LNCaP clone FGC (cell line): ENCODE data around the gene RFTN1.
"Not testable (repeated sequence)": the region's sequence is repeated elsewhere in the genome, so short reads cannot be mapped to it uniquely, and the experiment has no call there.

Experiments
- DNase-seq: peaks from one replicate; pipeline ENCODE4 v3.0.0-alpha.2; 2011; ENCODE audit warnings: low read depth
- H3K4me3 ChIP-seq: 2 replicates; pipeline ENCODE4 v1.5.1; 2011; ENCODE audit warnings: mild to moderate bottlenecking, low read depth, low read length, control low read depth
- CTCF ChIP-seq: IDR thresholded peaks from 2 replicates; pipeline ENCODE4 v1.5.1; 2012; ENCODE audit warnings: mild to moderate bottlenecking; ENCODE audit not compliant: control insufficient read depth, insufficient read depth; ENCODE audit errors: extremely low read depth

The RFTN1 gene

GRCh38 chr3:16496408-16497222, 16.9 kb downstream of the RFTN1 start:
- no peak for TF ChIP-seq CTCF
- no peak overlapping the region for H3K4me3 ChIP-seq
- no peak for DNase-seq

- TF ChIP-seq CTCF, result no peak
- DNase-seq, result no peak
- H3K4me3 ChIP-seq, result no peak overlapping the region
Measured at GRCh38 chr3:16496008-16496407, 17.5 kb downstream of the RFTN1 start.

GRCh38 chr3:16494814-16495431, 18.6 kb downstream of the RFTN1 start:
- H3K4me3 ChIP-seq, result no peak overlapping the region
- no peak for TF ChIP-seq CTCF

GRCh38 chr3:16494094-16494493, 19.4 kb downstream of the RFTN1 start:
- no peak for DNase-seq
- no peak for TF ChIP-seq CTCF
- no peak overlapping the region for H3K4me3 ChIP-seq

More at GRCh38 chr3:16494814-16495431, 18.6 kb downstream of the RFTN1 start:
- DNase-seq, result no peak

- no peak overlapping the region for H3K4me3 ChIP-seq
- TF ChIP-seq CTCF, result no peak
- peak; percentile 57 for DNase-seq
Measured at GRCh38 chr3:16490062-16490619, 23.4 kb downstream of the RFTN1 start.

GRCh38 chr3:16489326-16490061, 24.0 kb downstream of the RFTN1 start:
- not testable (repeated sequence) for DNase-seq

GRCh38 chr3:16488637-16489036, 24.9 kb downstream of the RFTN1 start:
- no peak for TF ChIP-seq CTCF
- H3K4me3 ChIP-seq, result no peak overlapping the region
- DNase-seq, result peak; percentile 21

More at GRCh38 chr3:16489326-16490061, 24.0 kb downstream of the RFTN1 start:
- H3K4me3 ChIP-seq, result not testable (repeated sequence)
